OCI-LY1 (cell line): ENCODE results near the gene SC5D.

ENCODE experiments used
- H2AFZ ChIP-seq: fragments of 200-600 bp; sonication (generic), shearing (Covaris generic); 2 replicates; pipeline ENCODE4 v1.6.0; 2014; ENCODE audit warnings: antibody characterized with exemption, mild to moderate bottlenecking, low read length
- H3F3A ChIP-seq: fragments of 200-600 bp; sonication (generic), shearing (Covaris generic); 2 replicates; pipeline ENCODE4 v1.6.0; 2014; ENCODE audit warnings: mild to moderate bottlenecking, antibody characterized with exemption, low read length, moderate library complexity; ENCODE audit not compliant: insufficient read depth
- H3K27ac ChIP-seq: fragments of 200-600 bp; sonication (generic); 2 replicates; pipeline ENCODE4 v1.5.1; 2014; ENCODE audit warnings: low read length, mixed run types, mild to moderate bottlenecking, low read depth; ENCODE audit not compliant: poor library complexity, severe bottlenecking
- H3K27me3 ChIP-seq: fragments of 200-600 bp; sonication (generic); 2 replicates; pipeline ENCODE4 v1.6.0; 2014; ENCODE audit warnings: antibody characterized with exemption, mild to moderate bottlenecking, low read length, moderate library complexity; ENCODE audit not compliant: insufficient read depth
- H3K36me3 ChIP-seq: fragments of 200-600 bp; sonication (generic); 2 replicates; pipeline ENCODE4 v1.6.1; 2014; ENCODE audit warnings: mild to moderate bottlenecking, antibody characterized with exemption, low read length, moderate library complexity, mixed read lengths; ENCODE audit not compliant: insufficient read depth
- H3K4me1 ChIP-seq: fragments of 200-600 bp; sonication (generic); 2 replicates; pipeline ENCODE4 v1.5.1; 2014; ENCODE audit warnings: mild to moderate bottlenecking, low read length, moderate library complexity; ENCODE audit not compliant: insufficient read depth, severe bottlenecking
- H3K4me2 ChIP-seq: fragments of 200-600 bp; sonication (generic), shearing (Covaris generic); 2 replicates; pipeline ENCODE4 v1.6.1; 2014; ENCODE audit warnings: low read length
- H3K4me3 ChIP-seq: fragments of 200-600 bp; sonication (generic); 2 replicates; pipeline ENCODE4 v1.5.1; 2014; ENCODE audit warnings: low read length, low read depth, mild to moderate bottlenecking, mixed read lengths; ENCODE audit not compliant: poor library complexity, severe bottlenecking
- H3K79me2 ChIP-seq: fragments of 200-600 bp; shearing (Covaris generic); 2 replicates; pipeline ENCODE4 v1.6.1; 2016; ENCODE audit warnings: mixed run types, low read length, mixed read lengths; ENCODE audit not compliant: insufficient read depth
- H3K9ac ChIP-seq: fragments of 200-600 bp; sonication (generic), shearing (Covaris generic); 2 replicates; pipeline ENCODE4 v1.6.1; 2014; ENCODE audit warnings: mild to moderate bottlenecking, low read length, mixed read lengths
- H3K9me2 ChIP-seq: fragments of 200-600 bp; sonication (generic), shearing (Covaris generic); 2 replicates; pipeline ENCODE4 v1.6.1; 2014; ENCODE audit warnings: low read depth, mild to moderate bottlenecking, low read length, mixed read lengths
- H3K9me3 ChIP-seq: fragments of 200-600 bp; shearing (Covaris generic); 2 replicates; pipeline ENCODE4 v1.6.1; 2014; ENCODE audit warnings: low read length, mixed read lengths
- H4K20me1 ChIP-seq: fragments of 200-600 bp; sonication (generic), shearing (Covaris generic); 2 replicates; pipeline ENCODE4 v1.6.0; 2016; ENCODE audit warnings: mild to moderate bottlenecking, low read length; ENCODE audit not compliant: insufficient read depth
- EZH2 ChIP-seq: fragments of 200-600 bp; sonication (generic), shearing (Covaris generic); IDR thresholded peaks from 2 replicates; pipeline ENCODE4 v1.8.0; 2017; ENCODE audit warnings: borderline replicate concordance, mixed run types, mild to moderate bottlenecking, antibody characterized with exemption, low read length, moderate library complexity, mixed read lengths
- TF ChIP-seq, protein P1 (sequence below): fragments of 200-600 bp; sonication (generic), shearing (Covaris generic); IDR thresholded peaks from 2 replicates; pipeline ENCODE4 v1.5.1; 2017; ENCODE audit warnings: mild to moderate bottlenecking, antibody characterized with exemption, low read length, moderate library complexity, mixed read lengths

SC5D gene

DNA sequence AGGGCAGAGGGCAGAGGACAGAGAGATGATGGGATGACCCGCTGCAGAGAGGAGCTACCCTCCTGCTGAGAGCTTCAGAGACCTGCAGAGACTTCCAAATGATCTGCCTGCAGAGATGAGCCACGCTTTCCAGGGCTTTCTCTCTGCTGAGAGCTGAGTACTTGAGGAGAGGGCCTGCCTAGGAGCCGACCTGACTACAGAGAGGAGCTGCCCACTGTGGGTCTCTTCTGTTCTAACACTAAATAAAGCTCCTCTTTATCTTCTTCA is 45.9 kb upstream of the SC5D start:
- no peak overlapping the region for H3K4me2 ChIP-seq
- H2AFZ ChIP-seq: no peak overlapping the region
- H3K9me2 ChIP-seq: no peaks in the 10 kb centered on the region
- no peak overlapping the region for H3K27ac ChIP-seq
- H3K27me3 ChIP-seq: no peaks in the 10 kb centered on the region
- H3K4me3 ChIP-seq: no peak overlapping the region
- H4K20me1 ChIP-seq: no peaks in the 10 kb centered on the region
- H3F3A ChIP-seq: no peaks in the 10 kb centered on the region
- H3K9ac ChIP-seq: no peak overlapping the region
- H3K79me2 ChIP-seq: no peaks in the 10 kb centered on the region
- TF ChIP-seq EZH2: no peak
- TF ChIP-seq, protein P1, sequence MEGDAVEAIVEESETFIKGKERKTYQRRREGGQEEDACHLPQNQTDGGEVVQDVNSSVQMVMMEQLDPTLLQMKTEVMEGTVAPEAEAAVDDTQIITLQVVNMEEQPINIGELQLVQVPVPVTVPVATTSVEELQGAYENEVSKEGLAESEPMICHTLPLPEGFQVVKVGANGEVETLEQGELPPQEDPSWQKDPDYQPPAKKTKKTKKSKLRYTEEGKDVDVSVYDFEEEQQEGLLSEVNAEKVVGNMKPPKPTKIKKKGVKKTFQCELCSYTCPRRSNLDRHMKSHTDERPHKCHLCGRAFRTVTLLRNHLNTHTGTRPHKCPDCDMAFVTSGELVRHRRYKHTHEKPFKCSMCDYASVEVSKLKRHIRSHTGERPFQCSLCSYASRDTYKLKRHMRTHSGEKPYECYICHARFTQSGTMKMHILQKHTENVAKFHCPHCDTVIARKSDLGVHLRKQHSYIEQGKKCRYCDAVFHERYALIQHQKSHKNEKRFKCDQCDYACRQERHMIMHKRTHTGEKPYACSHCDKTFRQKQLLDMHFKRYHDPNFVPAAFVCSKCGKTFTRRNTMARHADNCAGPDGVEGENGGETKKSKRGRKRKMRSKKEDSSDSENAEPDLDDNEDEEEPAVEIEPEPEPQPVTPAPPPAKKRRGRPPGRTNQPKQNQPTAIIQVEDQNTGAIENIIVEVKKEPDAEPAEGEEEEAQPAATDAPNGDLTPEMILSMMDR: no peak
- H3K4me1 ChIP-seq: no peaks in the 10 kb centered on the region
- no peaks in the 10 kb centered on the region for H3K9me3 ChIP-seq
- no peaks in the 10 kb centered on the region; the same call in 1 of the 2 replicates for H3K36me3 ChIP-seq

DNA sequence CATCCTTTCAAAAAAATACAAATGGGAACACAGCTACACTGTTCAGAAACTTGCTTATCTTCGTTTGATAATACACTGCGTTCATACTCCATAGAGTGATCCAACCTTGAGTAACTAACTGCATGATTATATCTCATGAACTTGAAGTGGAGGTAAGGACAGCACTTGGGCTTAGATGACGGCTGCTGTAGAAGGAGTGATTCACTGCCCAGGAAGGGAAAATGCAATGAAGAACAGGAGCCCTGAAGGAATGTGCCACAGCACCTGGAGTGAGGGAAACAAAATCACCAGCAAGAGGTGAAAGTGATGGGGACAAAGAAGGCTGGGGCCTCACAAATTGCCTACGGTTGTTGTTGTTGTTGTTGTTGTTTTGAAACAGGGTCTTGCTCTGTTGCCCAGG is 44.1 kb upstream of the SC5D start:
- Histone ChIP-seq H3K4me1 (no peaks in the 10 kb centered on the region), H3K4me3 (no peak overlapping the region), H3K9me3 (no peaks in the 10 kb centered on the region), H3K9me2 (no peaks in the 10 kb centered on the region), H3K27me3 (no peaks in the 10 kb centered on the region), H3K4me2 (no peak overlapping the region), H3K36me3 (no peaks in the 10 kb centered on the region), H2AFZ (no peak overlapping the region), H4K20me1 (no peaks in the 10 kb centered on the region), H3K79me2 (no peaks in the 10 kb centered on the region), H3F3A (no peaks in the 10 kb centered on the region), H3K27ac (no peak overlapping the region), H3K9ac (no peak overlapping the region)
- TF ChIP-seq, protein P1: no peak
- no peak for TF ChIP-seq EZH2

DNA sequence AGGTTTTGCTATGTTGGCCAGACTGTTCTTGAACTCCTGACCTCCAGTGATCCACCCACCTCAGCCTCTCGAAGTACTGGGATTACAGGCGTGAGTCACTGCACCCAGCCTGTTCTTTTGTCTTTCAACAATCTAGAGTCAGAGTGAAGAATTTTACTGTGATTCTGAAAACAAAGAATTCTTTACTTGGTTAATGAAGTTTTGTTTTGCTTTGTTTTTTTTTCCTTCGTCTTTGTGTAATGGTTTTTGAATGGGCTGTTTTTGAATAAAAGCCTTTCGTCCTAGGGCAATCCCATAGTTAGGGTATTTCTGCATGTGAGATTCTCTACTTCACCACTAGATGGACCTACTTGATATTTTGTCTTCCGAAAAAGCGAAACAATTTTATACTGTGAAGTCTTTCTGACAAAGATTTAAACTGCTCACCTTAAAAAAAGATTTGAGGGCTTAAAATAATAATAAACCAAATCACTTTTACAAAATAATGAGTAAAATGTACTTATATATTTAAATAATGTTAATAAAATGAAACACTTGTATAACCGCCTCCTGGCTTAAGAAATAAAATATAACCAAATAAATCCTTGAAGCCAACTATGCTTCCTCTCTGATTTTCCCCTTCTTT is 43.4 kb upstream of the SC5D start:
- Histone ChIP-seq H3K4me3 (no peak overlapping the region), H3K4me1 (no peaks in the 10 kb centered on the region), H3K79me2 (no peaks in the 10 kb centered on the region)

More for the DNA sequence above, 43.4 kb upstream of the SC5D start:
- H3K27me3 ChIP-seq: no peaks in the 10 kb centered on the region
- no peak overlapping the region for H3K27ac ChIP-seq
- no peak overlapping the region for H3K9ac ChIP-seq
- no peaks in the 10 kb centered on the region for H4K20me1 ChIP-seq
- TF ChIP-seq, protein P1: peak; percentile 59
- TF ChIP-seq EZH2: no peak
- H3K4me2 ChIP-seq: no peak overlapping the region
- H3F3A ChIP-seq: no peaks in the 10 kb centered on the region
- no peaks in the 10 kb centered on the region for H3K9me2 ChIP-seq
- H3K36me3 ChIP-seq: no peaks in the 10 kb centered on the region
- no peaks in the 10 kb centered on the region for H3K9me3 ChIP-seq
- H2AFZ ChIP-seq: no peak overlapping the region
